HL-60 (cell line): ENCODE results near the gene SLC35F6.

ENCODE experiments used
- DNase-seq, 2 experiments: peaks; one replicate each; pipeline ENCODE4 v3.0.0-alpha.2; 2010 to 2020; ENCODE audit warnings: low read depth in 1 of 2, low spot score in 1 of 2
- H3K27ac ChIP-seq: fragments of 250-450 bp; sonication (Bioruptor Pico); replicated peaks from 2 replicates; pipeline ENCODE4 v1.5.1; 2020; ENCODE audit warnings: mild to moderate bottlenecking, moderate library complexity
- H3K27me3 ChIP-seq: fragments of 250-450 bp; sonication (Bioruptor Pico); 2 replicates; pipeline ENCODE4 v1.5.1; 2021; ENCODE audit warnings: mild to moderate bottlenecking, moderate library complexity; ENCODE audit not compliant: insufficient read depth, poor library complexity, severe bottlenecking
- H3K4me3 ChIP-seq: replicated peaks from 2 replicates; pipeline ENCODE4 v1.5.1; 2011; ENCODE audit warnings: mild to moderate bottlenecking, control low read depth, low read length; ENCODE audit not compliant: insufficient read depth
- GABPA ChIP-seq: IDR thresholded peaks from 2 replicates; pipeline ENCODE4 v1.6.1; 2012; ENCODE audit warnings: low read depth
- POLR2AphosphoS5 ChIP-seq: IDR thresholded peaks from 2 replicates; pipeline ENCODE4 v1.6.1; 2012; ENCODE audit warnings: low read depth
- SPI1 ChIP-seq: IDR thresholded peaks from 2 replicates; pipeline ENCODE4 v1.6.1; 2012; ENCODE audit warnings: low read depth, mild to moderate bottlenecking, borderline replicate concordance
- TF ChIP-seq, protein P1 (sequence below): IDR thresholded peaks from 2 replicates; pipeline ENCODE4 v1.6.1; 2012; ENCODE audit warnings: low read depth; ENCODE audit not compliant: insufficient replicate concordance
- TF ChIP-seq, protein P2 (sequence below): IDR thresholded peaks from one replicate; pipeline ENCODE4 v1.5.1; 2011; ENCODE audit warnings: low read length, control low read depth, inconsistent platforms; ENCODE audit not compliant: insufficient read depth

SLC35F6 gene

DNA sequence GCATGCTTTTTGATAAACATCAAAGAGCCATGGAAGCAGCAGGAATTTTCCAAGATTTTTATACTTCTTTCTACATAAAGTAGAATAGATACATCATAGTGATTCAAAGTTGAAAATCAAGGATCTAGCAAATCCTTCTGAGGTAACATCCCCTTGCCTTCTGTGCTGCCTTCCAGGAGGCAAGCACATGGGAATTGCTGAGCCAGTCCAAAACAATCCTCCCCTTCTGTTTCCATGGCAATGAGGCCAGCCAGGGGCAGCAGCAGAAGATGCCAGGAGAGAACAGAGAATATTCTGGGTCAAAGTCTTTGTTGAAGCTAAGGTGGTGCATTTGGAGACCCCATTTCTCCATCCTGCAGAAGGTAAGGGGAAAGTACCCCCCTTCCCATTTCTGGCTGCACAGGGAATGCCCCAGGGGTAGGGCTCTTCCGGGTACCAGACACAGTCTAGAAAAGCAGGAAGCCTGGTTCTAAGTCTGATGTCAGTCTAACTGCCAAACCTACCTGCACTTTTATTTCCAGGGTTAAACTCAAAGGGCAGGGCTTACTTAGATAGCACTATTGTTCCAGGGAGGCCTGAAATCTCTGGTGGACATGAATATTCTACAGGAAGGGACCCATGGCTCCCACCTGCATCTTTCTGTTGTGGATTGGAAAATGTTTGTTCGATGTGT, 43.8 kb downstream of the SLC35F6 start:
- Histone ChIP-seq H3K4me3 (no peak overlapping the region), H3K27ac (no peak overlapping the region), H3K27me3 (no peaks in the 10 kb centered on the region)
- TF ChIP-seq SPI1 (no peak), POLR2AphosphoS5 (no peak), GABPA (no peak)
- TF ChIP-seq, protein P1, sequence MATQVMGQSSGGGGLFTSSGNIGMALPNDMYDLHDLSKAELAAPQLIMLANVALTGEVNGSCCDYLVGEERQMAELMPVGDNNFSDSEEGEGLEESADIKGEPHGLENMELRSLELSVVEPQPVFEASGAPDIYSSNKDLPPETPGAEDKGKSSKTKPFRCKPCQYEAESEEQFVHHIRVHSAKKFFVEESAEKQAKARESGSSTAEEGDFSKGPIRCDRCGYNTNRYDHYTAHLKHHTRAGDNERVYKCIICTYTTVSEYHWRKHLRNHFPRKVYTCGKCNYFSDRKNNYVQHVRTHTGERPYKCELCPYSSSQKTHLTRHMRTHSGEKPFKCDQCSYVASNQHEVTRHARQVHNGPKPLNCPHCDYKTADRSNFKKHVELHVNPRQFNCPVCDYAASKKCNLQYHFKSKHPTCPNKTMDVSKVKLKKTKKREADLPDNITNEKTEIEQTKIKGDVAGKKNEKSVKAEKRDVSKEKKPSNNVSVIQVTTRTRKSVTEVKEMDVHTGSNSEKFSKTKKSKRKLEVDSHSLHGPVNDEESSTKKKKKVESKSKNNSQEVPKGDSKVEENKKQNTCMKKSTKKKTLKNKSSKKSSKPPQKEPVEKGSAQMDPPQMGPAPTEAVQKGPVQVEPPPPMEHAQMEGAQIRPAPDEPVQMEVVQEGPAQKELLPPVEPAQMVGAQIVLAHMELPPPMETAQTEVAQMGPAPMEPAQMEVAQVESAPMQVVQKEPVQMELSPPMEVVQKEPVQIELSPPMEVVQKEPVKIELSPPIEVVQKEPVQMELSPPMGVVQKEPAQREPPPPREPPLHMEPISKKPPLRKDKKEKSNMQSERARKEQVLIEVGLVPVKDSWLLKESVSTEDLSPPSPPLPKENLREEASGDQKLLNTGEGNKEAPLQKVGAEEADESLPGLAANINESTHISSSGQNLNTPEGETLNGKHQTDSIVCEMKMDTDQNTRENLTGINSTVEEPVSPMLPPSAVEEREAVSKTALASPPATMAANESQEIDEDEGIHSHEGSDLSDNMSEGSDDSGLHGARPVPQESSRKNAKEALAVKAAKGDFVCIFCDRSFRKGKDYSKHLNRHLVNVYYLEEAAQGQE, result no peak
- TF ChIP-seq, protein P2, sequence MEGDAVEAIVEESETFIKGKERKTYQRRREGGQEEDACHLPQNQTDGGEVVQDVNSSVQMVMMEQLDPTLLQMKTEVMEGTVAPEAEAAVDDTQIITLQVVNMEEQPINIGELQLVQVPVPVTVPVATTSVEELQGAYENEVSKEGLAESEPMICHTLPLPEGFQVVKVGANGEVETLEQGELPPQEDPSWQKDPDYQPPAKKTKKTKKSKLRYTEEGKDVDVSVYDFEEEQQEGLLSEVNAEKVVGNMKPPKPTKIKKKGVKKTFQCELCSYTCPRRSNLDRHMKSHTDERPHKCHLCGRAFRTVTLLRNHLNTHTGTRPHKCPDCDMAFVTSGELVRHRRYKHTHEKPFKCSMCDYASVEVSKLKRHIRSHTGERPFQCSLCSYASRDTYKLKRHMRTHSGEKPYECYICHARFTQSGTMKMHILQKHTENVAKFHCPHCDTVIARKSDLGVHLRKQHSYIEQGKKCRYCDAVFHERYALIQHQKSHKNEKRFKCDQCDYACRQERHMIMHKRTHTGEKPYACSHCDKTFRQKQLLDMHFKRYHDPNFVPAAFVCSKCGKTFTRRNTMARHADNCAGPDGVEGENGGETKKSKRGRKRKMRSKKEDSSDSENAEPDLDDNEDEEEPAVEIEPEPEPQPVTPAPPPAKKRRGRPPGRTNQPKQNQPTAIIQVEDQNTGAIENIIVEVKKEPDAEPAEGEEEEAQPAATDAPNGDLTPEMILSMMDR, result no peak
- DNase-seq, result no peak

DNA sequence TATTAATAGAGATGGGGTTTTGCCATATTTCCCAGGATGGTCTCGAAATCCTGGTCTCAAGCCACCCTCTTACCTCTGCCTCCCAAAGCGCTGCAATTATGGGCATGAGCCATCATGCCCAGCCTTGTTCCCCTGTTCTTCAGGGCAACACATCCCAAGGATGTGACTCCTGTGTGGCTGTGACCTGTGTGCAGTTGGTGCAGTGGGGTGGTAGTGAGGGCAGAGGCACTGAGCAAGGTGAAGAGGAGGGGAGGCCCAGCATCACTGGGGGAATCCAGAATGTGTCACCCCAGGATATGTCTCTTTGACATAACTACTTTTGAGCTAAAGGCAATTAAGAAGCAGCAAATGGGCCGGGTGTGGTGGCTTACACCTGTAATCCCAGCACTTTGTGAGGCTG, 45.1 kb downstream of the SLC35F6 start:
- no peaks in the 10 kb centered on the region for H3K27me3 ChIP-seq
- no peak for DNase-seq
- no peak overlapping the region for H3K27ac ChIP-seq
- TF ChIP-seq, protein P1, result no peak
- TF ChIP-seq SPI1, result no peak
- TF ChIP-seq POLR2AphosphoS5, result no peak
- H3K4me3 ChIP-seq, result no peak overlapping the region

DNA sequence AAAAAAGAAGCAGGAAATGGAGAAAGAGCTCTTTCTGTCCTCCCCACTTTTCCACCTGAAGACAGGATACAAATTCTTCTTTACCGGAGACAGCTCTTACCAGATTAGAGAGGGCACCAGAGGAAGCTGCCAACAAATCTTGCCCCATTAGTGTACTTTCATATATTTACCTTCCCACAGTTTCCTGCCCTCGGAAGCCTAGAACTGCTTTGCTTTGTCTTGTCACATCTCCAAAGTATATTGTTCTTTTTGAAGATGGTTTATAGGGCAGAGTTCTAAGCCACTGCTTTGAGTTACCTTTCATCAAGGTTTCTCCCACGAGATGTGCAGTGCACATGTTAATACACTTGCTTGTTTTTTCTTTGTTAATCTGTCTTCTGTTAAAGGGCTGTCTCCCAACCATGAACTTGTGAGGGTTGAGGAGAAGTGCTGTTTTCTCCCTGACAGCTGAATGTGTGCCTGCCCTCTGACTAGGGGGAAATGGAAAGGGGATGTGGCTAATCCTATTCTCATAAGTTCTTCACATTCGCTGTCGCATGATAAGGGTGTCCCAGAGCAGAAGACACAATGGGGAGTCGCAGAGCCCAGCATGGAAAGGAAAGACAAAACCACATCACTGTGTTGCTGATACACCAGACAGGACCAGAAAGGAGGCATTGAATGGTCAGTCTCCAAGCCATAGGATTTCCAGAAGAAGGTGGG, 45.9 kb downstream of the SLC35F6 start:
- TF ChIP-seq GABPA (no peak), SPI1 (peak; percentile 90)
- Histone ChIP-seq H3K27ac (no peak overlapping the region), H3K4me3 (no peak overlapping the region), H3K27me3 (no peaks in the 10 kb centered on the region)
- DNase-seq, result peak in 1 of 2 experiments; percentile 73

DNA sequence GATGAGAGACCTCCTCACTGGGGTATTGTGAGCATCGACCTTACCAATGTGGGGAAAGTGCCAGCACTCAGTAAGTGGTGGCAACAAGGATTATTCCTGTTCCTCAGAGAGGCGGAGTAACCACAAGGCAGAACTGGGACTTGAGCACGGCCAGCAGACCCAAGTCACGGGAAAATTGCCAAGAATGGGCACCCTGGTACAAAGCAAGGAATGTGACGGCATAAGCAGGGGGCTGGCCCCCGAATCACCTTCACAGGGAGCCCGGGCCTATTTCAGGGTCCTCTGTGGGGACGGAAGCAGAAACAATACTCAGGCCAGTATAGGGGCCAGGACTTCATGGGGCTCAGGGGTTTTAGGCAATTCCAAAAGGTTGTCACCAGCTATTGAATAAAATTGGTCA, 47.2 kb downstream of the SLC35F6 start:
- Histone ChIP-seq H3K27ac (no peak overlapping the region), H3K27me3 (peaks cover under 1% of the 10 kb centered on the region), H3K4me3 (no peak overlapping the region)
- TF ChIP-seq, protein P2, result no peak
- TF ChIP-seq, protein P1, result no peak
- TF ChIP-seq GABPA (no peak), POLR2AphosphoS5 (no peak), SPI1 (no peak)
- DNase-seq, result no peak
